SK-N-SH treated with all-trans-retinoic acid at 6 μM for 48 hours (cell line): ENCODE data around the gene MYADM.

Experiments
- ATAC-seq: fragments of 200-7000 bp; cut with Tn5 transposase; 3 replicates; pipeline ENCODE4 v1.9.1; 2020; ENCODE audit warnings: mild to moderate bottlenecking, moderate library complexity
- ARNTL ChIP-seq: fragments of 450-650 bp; formaldehyde crosslinking; IDR thresholded peaks from 2 replicates; pipeline ENCODE4 v1.5.0; 2020; ENCODE audit warnings: low read depth, mild to moderate bottlenecking, moderate library complexity, borderline replicate concordance
- BACH2 ChIP-seq: fragments of 250-450 bp; sonication (Bioruptor Pico); IDR thresholded peaks from 2 replicates; pipeline ENCODE4 v1.9.0; 2021; ENCODE audit warnings: mild to moderate bottlenecking, borderline replicate concordance
- CSDC2 ChIP-seq: fragments of 250-450 bp; sonication (Bioruptor Pico); IDR thresholded peaks from 2 replicates; pipeline ENCODE4 v1.5.0; 2020; ENCODE audit warnings: mild to moderate bottlenecking, moderate library complexity
- GLIS3 ChIP-seq: fragments of 250-450 bp; sonication (Bioruptor Pico); IDR thresholded peaks from 2 replicates; pipeline ENCODE4 v1.5.0; 2020; ENCODE audit warnings: mild to moderate bottlenecking, moderate library complexity
- ISL1 ChIP-seq: fragments of 250-450 bp; sonication (Bioruptor Pico); IDR thresholded peaks from 2 replicates; pipeline ENCODE4 v2.1.2; 2022; ENCODE audit warnings: mild to moderate bottlenecking, moderate library complexity
- OSR1 ChIP-seq: fragments of 250-450 bp; sonication (Bioruptor Pico); IDR thresholded peaks from 2 replicates; pipeline ENCODE4 v1.8.0; 2022; ENCODE audit warnings: moderate library complexity, mild to moderate bottlenecking, inconsistent platforms
- PPARA ChIP-seq: fragments of 250-450 bp; sonication (Bioruptor Pico); IDR thresholded peaks from 2 replicates; pipeline ENCODE4 v1.5.0; 2020; ENCODE audit warnings: mild to moderate bottlenecking, borderline replicate concordance
- RARB ChIP-seq: fragments of 250-450 bp; sonication (Bioruptor Pico); IDR thresholded peaks from 2 replicates; pipeline ENCODE4 v1.8.0; 2021; ENCODE audit warnings: mild to moderate bottlenecking, moderate library complexity
- SNAI2 ChIP-seq: fragments of 250-450 bp; sonication (Bioruptor Pico); IDR thresholded peaks from 2 replicates; pipeline ENCODE4 v1.5.0; 2020; ENCODE audit warnings: mild to moderate bottlenecking, moderate library complexity
- TCF4 ChIP-seq: fragments of 250-450 bp; sonication (Bioruptor Pico); IDR thresholded peaks from 2 replicates; pipeline ENCODE4 v1.8.0; 2021; ENCODE audit warnings: mild to moderate bottlenecking, moderate library complexity, borderline replicate concordance
- TOX ChIP-seq: fragments of 250-450 bp; sonication (Bioruptor Pico); IDR thresholded peaks from 2 replicates; pipeline ENCODE4 v1.8.0; 2021; ENCODE audit warnings: mild to moderate bottlenecking, moderate library complexity, borderline replicate concordance
- ZC3H10 ChIP-seq: fragments of 250-450 bp; sonication (Bioruptor Pico); IDR thresholded peaks from 2 replicates; pipeline ENCODE4 v1.5.1; 2021; ENCODE audit warnings: mild to moderate bottlenecking, moderate library complexity
- ZFP3 ChIP-seq: fragments of 250-450 bp; sonication (Bioruptor Pico); IDR thresholded peaks from 2 replicates; pipeline ENCODE4 v1.5.0; 2020; ENCODE audit warnings: mild to moderate bottlenecking, moderate library complexity
- ZFP30 ChIP-seq: fragments of 450-650 bp; formaldehyde crosslinking; IDR thresholded peaks from 2 replicates; pipeline ENCODE4 v1.5.0; 2022; ENCODE audit warnings: mild to moderate bottlenecking, moderate library complexity
- ZNF565 ChIP-seq: fragments of 450-650 bp; formaldehyde crosslinking; conservative IDR thresholded peaks from 2 replicates; pipeline ENCODE4 v1.5.0; 2020; ENCODE audit warnings: low read depth, mild to moderate bottlenecking, moderate library complexity
- ZNF8 ChIP-seq: fragments of 450-650 bp; formaldehyde crosslinking; IDR thresholded peaks from 2 replicates; pipeline ENCODE4 v1.5.0; 2020; ENCODE audit warnings: mild to moderate bottlenecking, moderate library complexity
- TF ChIP-seq, protein P1 (sequence below): fragments of 250-450 bp; sonication (Bioruptor Pico); IDR thresholded peaks from 2 replicates; pipeline ENCODE4 v1.5.1; 2021; ENCODE audit warnings: mild to moderate bottlenecking, moderate library complexity
- TF ChIP-seq, protein P2 (sequence below): fragments of 250-450 bp; sonication (Bioruptor Pico); IDR thresholded peaks from 2 replicates; pipeline ENCODE4 v1.5.0; 2020; ENCODE audit warnings: mild to moderate bottlenecking, moderate library complexity
- TF ChIP-seq, protein P3 (sequence below): fragments of 250-450 bp; sonication (Bioruptor Pico); IDR thresholded peaks from 2 replicates; pipeline ENCODE4 v1.8.0; 2021; ENCODE audit warnings: low read depth, mild to moderate bottlenecking, moderate library complexity, borderline replicate concordance
- TF ChIP-seq, protein P4 (sequence below): fragments of 250-450 bp; sonication (Bioruptor Pico); IDR thresholded peaks from 2 replicates; pipeline ENCODE4 v1.5.1; 2020; ENCODE audit warnings: low read depth, mild to moderate bottlenecking, moderate library complexity
- TF ChIP-seq, protein P5 (sequence below): fragments of 250-450 bp; sonication (Bioruptor Pico); IDR thresholded peaks from 2 replicates; pipeline ENCODE4 v1.8.0; 2020; ENCODE audit warnings: mild to moderate bottlenecking, moderate library complexity, borderline replicate concordance

The MYADM gene

DNA sequence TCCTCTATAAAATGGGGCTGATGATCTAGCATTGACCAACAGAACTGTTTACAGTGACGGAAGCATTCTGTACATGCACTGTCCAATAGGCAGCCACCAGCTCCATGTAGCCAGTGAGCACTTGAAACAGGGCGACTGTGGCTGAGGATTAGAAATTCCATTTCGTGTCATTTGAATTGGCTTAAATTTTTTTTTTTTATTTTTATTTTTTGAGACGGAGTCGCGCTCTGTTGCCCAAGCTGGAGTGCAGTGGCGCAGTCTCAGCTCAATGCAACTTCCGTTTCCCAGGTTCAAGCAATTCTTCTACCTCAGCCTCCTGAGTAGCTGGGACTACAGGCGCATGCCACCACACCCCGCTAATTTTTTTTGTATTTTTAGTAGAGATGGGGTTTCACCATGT is 17.4 kb downstream of the MYADM start:
- TF ChIP-seq, protein P1, sequence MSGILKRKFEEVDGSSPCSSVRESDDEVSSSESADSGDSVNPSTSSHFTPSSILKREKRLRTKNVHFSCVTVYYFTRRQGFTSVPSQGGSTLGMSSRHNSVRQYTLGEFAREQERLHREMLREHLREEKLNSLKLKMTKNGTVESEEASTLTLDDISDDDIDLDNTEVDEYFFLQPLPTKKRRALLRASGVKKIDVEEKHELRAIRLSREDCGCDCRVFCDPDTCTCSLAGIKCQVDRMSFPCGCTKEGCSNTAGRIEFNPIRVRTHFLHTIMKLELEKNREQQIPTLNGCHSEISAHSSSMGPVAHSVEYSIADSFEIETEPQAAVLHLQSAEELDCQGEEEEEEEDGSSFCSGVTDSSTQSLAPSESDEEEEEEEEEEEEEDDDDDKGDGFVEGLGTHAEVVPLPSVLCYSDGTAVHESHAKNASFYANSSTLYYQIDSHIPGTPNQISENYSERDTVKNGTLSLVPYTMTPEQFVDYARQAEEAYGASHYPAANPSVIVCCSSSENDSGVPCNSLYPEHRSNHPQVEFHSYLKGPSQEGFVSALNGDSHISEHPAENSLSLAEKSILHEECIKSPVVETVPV (CRISPR knock-in tag): no peak
- no peak for TF ChIP-seq GLIS3 (CRISPR knock-in tag)
- no peak for TF ChIP-seq ZC3H10 (CRISPR knock-in tag)
- TF ChIP-seq ISL1: no peak
- no peak for TF ChIP-seq RARB (CRISPR knock-in tag)
- TF ChIP-seq, protein P2, sequence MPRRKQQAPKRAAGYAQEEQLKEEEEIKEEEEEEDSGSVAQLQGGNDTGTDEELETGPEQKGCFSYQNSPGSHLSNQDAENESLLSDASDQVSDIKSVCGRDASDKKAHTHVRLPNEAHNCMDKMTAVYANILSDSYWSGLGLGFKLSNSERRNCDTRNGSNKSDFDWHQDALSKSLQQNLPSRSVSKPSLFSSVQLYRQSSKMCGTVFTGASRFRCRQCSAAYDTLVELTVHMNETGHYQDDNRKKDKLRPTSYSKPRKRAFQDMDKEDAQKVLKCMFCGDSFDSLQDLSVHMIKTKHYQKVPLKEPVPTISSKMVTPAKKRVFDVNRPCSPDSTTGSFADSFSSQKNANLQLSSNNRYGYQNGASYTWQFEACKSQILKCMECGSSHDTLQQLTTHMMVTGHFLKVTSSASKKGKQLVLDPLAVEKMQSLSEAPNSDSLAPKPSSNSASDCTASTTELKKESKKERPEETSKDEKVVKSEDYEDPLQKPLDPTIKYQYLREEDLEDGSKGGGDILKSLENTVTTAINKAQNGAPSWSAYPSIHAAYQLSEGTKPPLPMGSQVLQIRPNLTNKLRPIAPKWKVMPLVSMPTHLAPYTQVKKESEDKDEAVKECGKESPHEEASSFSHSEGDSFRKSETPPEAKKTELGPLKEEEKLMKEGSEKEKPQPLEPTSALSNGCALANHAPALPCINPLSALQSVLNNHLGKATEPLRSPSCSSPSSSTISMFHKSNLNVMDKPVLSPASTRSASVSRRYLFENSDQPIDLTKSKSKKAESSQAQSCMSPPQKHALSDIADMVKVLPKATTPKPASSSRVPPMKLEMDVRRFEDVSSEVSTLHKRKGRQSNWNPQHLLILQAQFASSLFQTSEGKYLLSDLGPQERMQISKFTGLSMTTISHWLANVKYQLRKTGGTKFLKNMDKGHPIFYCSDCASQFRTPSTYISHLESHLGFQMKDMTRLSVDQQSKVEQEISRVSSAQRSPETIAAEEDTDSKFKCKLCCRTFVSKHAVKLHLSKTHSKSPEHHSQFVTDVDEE: no peak
- TF ChIP-seq OSR1: no peak
- no peak for TF ChIP-seq ZFP3 (CRISPR knock-in tag)
- TF ChIP-seq ZNF565: no peak
- TF ChIP-seq, protein P3, sequence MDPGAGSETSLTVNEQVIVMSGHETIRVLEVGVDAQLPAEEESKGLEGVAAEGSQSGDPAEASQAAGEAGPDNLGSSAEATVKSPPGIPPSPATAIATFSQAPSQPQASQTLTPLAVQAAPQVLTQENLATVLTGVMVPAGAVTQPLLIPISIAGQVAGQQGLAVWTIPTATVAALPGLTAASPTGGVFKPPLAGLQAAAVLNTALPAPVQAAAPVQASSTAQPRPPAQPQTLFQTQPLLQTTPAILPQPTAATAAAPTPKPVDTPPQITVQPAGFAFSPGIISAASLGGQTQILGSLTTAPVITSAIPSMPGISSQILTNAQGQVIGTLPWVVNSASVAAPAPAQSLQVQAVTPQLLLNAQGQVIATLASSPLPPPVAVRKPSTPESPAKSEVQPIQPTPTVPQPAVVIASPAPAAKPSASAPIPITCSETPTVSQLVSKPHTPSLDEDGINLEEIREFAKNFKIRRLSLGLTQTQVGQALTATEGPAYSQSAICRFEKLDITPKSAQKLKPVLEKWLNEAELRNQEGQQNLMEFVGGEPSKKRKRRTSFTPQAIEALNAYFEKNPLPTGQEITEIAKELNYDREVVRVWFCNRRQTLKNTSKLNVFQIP (CRISPR knock-in tag): no peak
- no peak for TF ChIP-seq ARNTL (CRISPR knock-in tag)
- no peak for TF ChIP-seq PPARA (CRISPR knock-in tag)
- no peak for TF ChIP-seq ZNF8 (CRISPR knock-in tag)
- TF ChIP-seq TCF4 (CRISPR knock-in tag): no peak
- TF ChIP-seq TOX (CRISPR knock-in tag): no peak
- TF ChIP-seq CSDC2: no peak
- TF ChIP-seq SNAI2 (CRISPR knock-in tag): no peak
- TF ChIP-seq, protein P4, sequence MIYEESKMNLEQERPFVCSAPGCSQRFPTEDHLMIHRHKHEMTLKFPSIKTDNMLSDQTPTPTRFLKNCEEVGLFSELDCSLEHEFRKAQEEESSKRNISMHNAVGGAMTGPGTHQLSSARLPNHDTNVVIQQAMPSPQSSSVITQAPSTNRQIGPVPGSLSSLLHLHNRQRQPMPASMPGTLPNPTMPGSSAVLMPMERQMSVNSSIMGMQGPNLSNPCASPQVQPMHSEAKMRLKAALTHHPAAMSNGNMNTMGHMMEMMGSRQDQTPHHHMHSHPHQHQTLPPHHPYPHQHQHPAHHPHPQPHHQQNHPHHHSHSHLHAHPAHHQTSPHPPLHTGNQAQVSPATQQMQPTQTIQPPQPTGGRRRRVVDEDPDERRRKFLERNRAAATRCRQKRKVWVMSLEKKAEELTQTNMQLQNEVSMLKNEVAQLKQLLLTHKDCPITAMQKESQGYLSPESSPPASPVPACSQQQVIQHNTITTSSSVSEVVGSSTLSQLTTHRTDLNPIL (CRISPR knock-in tag): no peak
- TF ChIP-seq, all 23 proteins: peak for 0
- ATAC-seq: no peak

DNA sequence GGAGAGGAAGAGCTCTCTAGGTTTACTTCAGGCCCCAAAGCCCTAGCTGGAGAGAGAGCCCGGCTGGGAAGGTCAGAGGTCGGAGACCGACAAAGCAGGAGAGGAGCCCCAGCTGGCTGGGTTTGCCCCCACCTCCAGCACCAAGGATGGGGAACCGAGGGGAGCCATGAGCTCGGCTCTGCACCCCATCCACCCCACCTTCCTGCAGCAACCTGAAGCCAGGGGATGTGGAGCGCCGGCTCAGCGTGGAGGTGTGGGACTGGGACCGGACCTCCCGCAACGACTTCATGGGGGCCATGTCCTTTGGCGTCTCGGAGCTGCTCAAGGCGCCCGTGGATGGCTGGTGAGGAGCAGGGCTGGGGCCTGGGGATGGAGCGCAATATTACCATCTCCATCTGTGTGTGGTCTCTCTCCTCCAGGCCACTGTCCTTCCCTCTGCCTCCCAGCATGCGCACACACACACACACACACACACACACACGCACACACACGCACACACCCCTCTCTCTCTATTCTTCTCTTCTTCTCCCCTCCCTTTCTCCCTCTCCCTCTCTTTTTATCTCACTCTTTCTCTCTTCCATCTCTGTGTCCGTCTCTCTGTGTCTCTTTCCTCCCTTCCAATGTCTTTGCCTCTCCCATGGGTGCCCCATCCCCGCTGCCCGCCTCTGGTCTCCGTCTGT is 24.8 kb downstream of the MYADM start:
- TF ChIP-seq ZNF8 (CRISPR knock-in tag) (no peak), PPARA (CRISPR knock-in tag) (no peak), OSR1 (no peak), ZNF565 (no peak), GLIS3 (CRISPR knock-in tag) (no peak), TOX (CRISPR knock-in tag) (no peak), ZFP3 (CRISPR knock-in tag) (no peak), CSDC2 (no peak), BACH2 (CRISPR knock-in tag) (no peak), ZC3H10 (CRISPR knock-in tag) (no peak), TCF4 (CRISPR knock-in tag) (no peak), ZFP30 (CRISPR knock-in tag) (no peak), RARB (CRISPR knock-in tag) (no peak), SNAI2 (CRISPR knock-in tag) (no peak)
- TF ChIP-seq, protein P5, sequence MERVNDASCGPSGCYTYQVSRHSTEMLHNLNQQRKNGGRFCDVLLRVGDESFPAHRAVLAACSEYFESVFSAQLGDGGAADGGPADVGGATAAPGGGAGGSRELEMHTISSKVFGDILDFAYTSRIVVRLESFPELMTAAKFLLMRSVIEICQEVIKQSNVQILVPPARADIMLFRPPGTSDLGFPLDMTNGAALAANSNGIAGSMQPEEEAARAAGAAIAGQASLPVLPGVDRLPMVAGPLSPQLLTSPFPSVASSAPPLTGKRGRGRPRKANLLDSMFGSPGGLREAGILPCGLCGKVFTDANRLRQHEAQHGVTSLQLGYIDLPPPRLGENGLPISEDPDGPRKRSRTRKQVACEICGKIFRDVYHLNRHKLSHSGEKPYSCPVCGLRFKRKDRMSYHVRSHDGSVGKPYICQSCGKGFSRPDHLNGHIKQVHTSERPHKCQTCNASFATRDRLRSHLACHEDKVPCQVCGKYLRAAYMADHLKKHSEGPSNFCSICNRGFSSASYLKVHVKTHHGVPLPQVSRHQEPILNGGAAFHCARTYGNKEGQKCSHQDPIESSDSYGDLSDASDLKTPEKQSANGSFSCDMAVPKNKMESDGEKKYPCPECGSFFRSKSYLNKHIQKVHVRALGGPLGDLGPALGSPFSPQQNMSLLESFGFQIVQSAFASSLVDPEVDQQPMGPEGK: no peak
- TF ChIP-seq, protein P2: no peak
- TF ChIP-seq, protein P4 (CRISPR knock-in tag): no peak
- TF ChIP-seq, protein P1 (CRISPR knock-in tag): no peak
- ATAC-seq: no peak
